Panc1 (cell line): ENCODE measurements around the gene RING1. TPM values are rescaled to one million over a fixed set of nuclear protein-coding genes. Genes with fewer than 3 reads are reported as not detected.

Source experiments
- ATAC-seq: fragments of 200-7000 bp; cut with Tn5 transposase; 2 replicates; pipeline ENCODE4 v1.9.1; 2020; ENCODE audit warnings: mild to moderate bottlenecking, moderate library complexity
- BruUV-seq: library from RNA; stranded (reverse); fragments of 400-500 nt; replicated peaks from 2 replicates; lab custom pipeline; 2021; lab: Mats Ljungman, UMichigan
- CTCF ChIA-PET: fragments of 300-600 bp; sonication (Branson Sonifier 250); formaldehyde crosslinking; loops from one replicate; lab custom pipeline; 2022; ENCODE audit warnings: antibody characterized with exemption; lab: Charles Lee
- POLR2A ChIA-PET: fragments of 300-600 bp; sonication (Branson Sonifier 250); formaldehyde crosslinking; loops from one replicate; lab custom pipeline; 2022; ENCODE audit warnings: antibody characterized with exemption; lab: Charles Lee
- DNase-seq: peaks from one replicate; pipeline ENCODE4 v3.0.0-alpha.2; 2010; ENCODE audit warnings: low read depth, low spot score
- H3K27ac ChIP-seq: 2 replicates; pipeline ENCODE4 v1.5.1; 2011; ENCODE audit warnings: mild to moderate bottlenecking, low read length, inconsistent platforms
- H3K27me3 ChIP-seq: fragments of 200-500 bp; sonication (Bioruptor generic); 2 replicates; pipeline ENCODE4 v1.6.0; 2014; ENCODE audit warnings: low read length, inconsistent platforms; ENCODE audit not compliant: control insufficient read depth, insufficient read depth
- H3K36me3 ChIP-seq: fragments of 200-500 bp; sonication (Bioruptor generic); 2 replicates; pipeline ENCODE4 v1.5.1; 2014; ENCODE audit warnings: inconsistent platforms, mild to moderate bottlenecking, low read length, moderate library complexity; ENCODE audit not compliant: control insufficient read depth, insufficient read depth
- H3K4me1 ChIP-seq: 2 replicates; pipeline ENCODE4 v1.5.1; 2011; ENCODE audit warnings: inconsistent platforms, mild to moderate bottlenecking, low read length, moderate library complexity; ENCODE audit not compliant: control insufficient read depth, insufficient read depth
- H3K4me3 ChIP-seq, 2 experiments: 2 replicates each; pipeline ENCODE4 v1.5.1; 2011 to 2012; ENCODE audit warnings: low read depth in 2 of 2, low read length in 2 of 2, mild to moderate bottlenecking in 2 of 2, inconsistent platforms in 1 of 2, moderate library complexity in 1 of 2
- H3K9me3 ChIP-seq: fragments of 200-500 bp; sonication (Bioruptor generic); 2 replicates; pipeline ENCODE4 v1.5.1; 2014; ENCODE audit warnings: low read depth, mild to moderate bottlenecking, inconsistent platforms, low read length, moderate library complexity; ENCODE audit not compliant: control insufficient read depth, insufficient read depth
- SIN3A ChIP-seq: IDR thresholded peaks from 2 replicates; pipeline ENCODE4 v1.6.1; 2012; ENCODE audit warnings: low read depth, mild to moderate bottlenecking, low read length, moderate library complexity, borderline replicate concordance; ENCODE audit not compliant: insufficient read depth
- TCF7L2 ChIP-seq: IDR thresholded peaks from 2 replicates; pipeline ENCODE4 v1.6.1; 2011; ENCODE audit warnings: mild to moderate bottlenecking, low read depth, low read length, inconsistent platforms
- in situ Hi-C: cut with HindIII; loops from 2 replicates; pipeline ENCODE4 v1.10.0; 2016; ENCODE audit warnings: low sequenced_read_pairs, low pct_unique_long_range_greater_than_20kb
- intact Hi-C: fragments of 100-400 bp; cut with micrococcal nuclease; formaldehyde crosslinking; loops from one replicate; pipeline ENCODE4 v1.10.0; 2022; ENCODE audit not compliant: unreplicated experiment
- microRNA-seq: library from miRNA; unstranded; fragments of <30 nt; microRNA quantifications from one replicate; pipeline ENCODE4 v1.1.0, GENCODE V29; 2020; ENCODE audit not compliant: unreplicated experiment
- total RNA-seq: library from RNA; stranded (reverse); gene quantifications from one replicate; pipeline ENCODE4 v1.2.1, GENCODE V29; 2021; ENCODE audit not compliant: unreplicated experiment

The RING1 gene
- total RNA-seq, 1 experiment from 2014 or later: 33.7 TPM

DNA sequence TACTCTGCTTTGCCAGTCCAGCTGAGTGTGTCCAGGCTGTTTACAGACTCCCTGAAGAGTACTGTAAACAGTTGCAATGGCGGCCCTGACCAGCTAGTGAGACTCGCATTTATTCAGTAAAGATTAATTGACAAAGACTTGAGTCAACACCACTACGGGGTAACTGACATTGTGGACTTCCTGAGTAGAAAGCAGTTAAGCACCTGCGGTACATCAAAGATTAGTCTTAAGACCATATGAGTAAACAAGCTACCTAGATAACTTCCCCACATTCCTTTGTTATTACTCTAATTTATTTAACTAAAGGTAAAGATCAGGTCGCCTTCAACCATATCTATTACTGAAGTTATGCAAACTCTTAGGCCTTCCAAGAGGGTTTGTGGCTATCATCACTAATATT is 50.7 kb downstream of the RING1 start:
- Histone ChIP-seq H3K4me1 (peaks cover 25% of the 10 kb centered on the region), H3K27me3 (no peaks in the 10 kb centered on the region), H3K36me3 (no peaks in the 10 kb centered on the region), H3K9me3 (no peaks in the 10 kb centered on the region), H3K4me3 (no peak overlapping the region), H3K27ac (peak overlapping the region; percentile 81)
- BruUV-seq: no TSS peak
- in situ Hi-C loops: no loop called here
- no peak for DNase-seq
- peak; percentile 59 for ATAC-seq
- CTCF ChIA-PET: no interaction called here
- POLR2A ChIA-PET: no interaction called here
- TF ChIP-seq TCF7L2 (peak; percentile 92), SIN3A (no peak)
- intact Hi-C loops: no loop called here

Small RNAs within 50 kb of the gene (microRNA-seq; reads per million reads assigned to microRNA genes)
- 7.0 reads per million, percentile 21 among the genes with 10 or more reads in this experiment for gene MIR219A1

Other genes with a start within 250 kb of the RING1 start
- 209 TPM for gene BRD2, start 239.9 kb upstream of the RING1 start, total RNA-seq
- 0.08 TPM for gene HLA-DOA, start 198.9 kb upstream of the RING1 start, total RNA-seq
- gene HLA-DPA1, start 134.9 kb upstream of the RING1 start, total RNA-seq: 0.69 TPM
- gene HLA-DPB1, start 132.5 kb upstream of the RING1 start, total RNA-seq: 0.64 TPM
- gene COL11A2, start 16.0 kb upstream of the RING1 start, total RNA-seq: 0.57 TPM
- 27.4 TPM for gene RXRB, start 7.8 kb upstream of the RING1 start, total RNA-seq
- gene SLC39A7, start 7.6 kb upstream of the RING1 start, total RNA-seq: 135 TPM
- 7.4 TPM for gene HSD17B8, start 3.8 kb upstream of the RING1 start, total RNA-seq
- gene VPS52, start 63.4 kb downstream of the RING1 start, total RNA-seq: 77.7 TPM
- gene RPS18, start 63.6 kb downstream of the RING1 start, total RNA-seq: 1,987 TPM
- 6.0 TPM for gene B3GALT4, start 68.6 kb downstream of the RING1 start, total RNA-seq
- 80.6 TPM for gene WDR46, start 80.7 kb downstream of the RING1 start, total RNA-seq
- 101 TPM for gene PFDN6, start 81.1 kb downstream of the RING1 start, total RNA-seq
- gene RGL2, start 90.4 kb downstream of the RING1 start, total RNA-seq: 84.4 TPM
- 246 TPM for gene TAPBP, start 105.6 kb downstream of the RING1 start, total RNA-seq
- 16.0 TPM for gene ZBTB22, start 109.2 kb downstream of the RING1 start, total RNA-seq
- gene DAXX, start 114.5 kb downstream of the RING1 start, total RNA-seq: 77.6 TPM
- gene KIFC1, start 183.3 kb downstream of the RING1 start, total RNA-seq: 81.8 TPM
- 51.6 TPM for gene PHF1, start 202.5 kb downstream of the RING1 start, total RNA-seq
- 338 TPM for gene CUTA, start 209.6 kb downstream of the RING1 start, total RNA-seq
- gene SYNGAP1, start 211.6 kb downstream of the RING1 start, total RNA-seq: 29.0 TPM
- 17.6 TPM for gene ZBTB9, start 246.1 kb downstream of the RING1 start, total RNA-seq